GM18873 (cell line): ENCODE measurements around the gene RPUSD1.
"Not testable (repeated sequence)": the region's sequence is repeated elsewhere in the genome, so short reads cannot be mapped to it uniquely, and the experiment has no call there.

Experiments used
- ATAC-seq: cut with Tn5 transposase; IDR thresholded peaks from one replicate; pipeline ENCODE4 v1.9.1; 2021; ENCODE audit warnings: mild to moderate bottlenecking, moderate library complexity, moderate number of reproducible peaks; ENCODE audit not compliant: unreplicated experiment, low FRiP score

RPUSD1 gene, protein sequence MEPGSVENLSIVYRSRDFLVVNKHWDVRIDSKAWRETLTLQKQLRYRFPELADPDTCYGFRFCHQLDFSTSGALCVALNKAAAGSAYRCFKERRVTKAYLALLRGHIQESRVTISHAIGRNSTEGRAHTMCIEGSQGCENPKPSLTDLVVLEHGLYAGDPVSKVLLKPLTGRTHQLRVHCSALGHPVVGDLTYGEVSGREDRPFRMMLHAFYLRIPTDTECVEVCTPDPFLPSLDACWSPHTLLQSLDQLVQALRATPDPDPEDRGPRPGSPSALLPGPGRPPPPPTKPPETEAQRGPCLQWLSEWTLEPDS

DNA sequence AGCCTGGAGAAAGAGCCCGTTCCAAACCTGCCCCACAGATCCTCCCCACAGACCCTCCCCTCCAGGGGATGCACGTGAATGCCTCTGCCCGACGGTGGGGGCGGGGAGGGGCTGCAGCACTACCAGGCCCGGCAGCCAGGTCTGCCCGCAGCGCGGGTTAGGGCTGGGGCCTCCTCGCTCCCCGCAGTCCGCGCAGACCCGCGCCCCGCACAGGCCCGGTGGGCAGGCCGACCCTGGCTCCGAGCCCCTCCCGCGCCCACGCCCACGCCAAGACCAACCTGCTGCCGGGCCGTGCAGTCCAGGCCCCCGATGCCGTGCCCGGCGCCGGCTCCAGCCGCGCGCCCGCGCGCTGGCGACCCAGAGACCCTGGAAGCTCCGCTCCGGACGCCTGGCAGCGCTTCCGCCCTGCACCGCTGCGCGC is at the start of gene RPUSD1:
Gene RPUSD1 (minus strand): TSS at position 404 of the 421 bp plus-strand sequence. CDS start 644 bp downstream, outside the sequence.
- peak; percentile 13 for ATAC-seq

DNA sequence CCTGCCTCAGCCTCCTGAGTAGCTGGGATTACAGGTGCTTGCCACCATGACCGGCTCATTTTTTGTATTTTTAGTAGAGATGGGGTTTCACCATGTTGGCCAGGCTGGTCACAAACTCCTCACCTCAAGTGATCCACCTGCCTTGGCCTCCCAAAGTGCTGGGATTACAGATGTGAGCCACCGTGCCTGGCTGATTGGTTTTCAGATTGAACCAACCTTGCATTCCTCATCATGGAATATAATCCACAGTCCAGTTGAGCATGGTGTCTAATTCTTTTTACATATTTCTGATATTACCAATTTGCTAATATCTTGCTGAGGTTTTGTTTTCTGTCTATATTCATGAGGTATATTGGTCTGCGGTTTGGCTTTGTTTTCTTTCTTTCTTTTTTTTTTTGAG is 48.6 kb upstream of the RPUSD1 start:
- not testable (repeated sequence) for ATAC-seq

DNA sequence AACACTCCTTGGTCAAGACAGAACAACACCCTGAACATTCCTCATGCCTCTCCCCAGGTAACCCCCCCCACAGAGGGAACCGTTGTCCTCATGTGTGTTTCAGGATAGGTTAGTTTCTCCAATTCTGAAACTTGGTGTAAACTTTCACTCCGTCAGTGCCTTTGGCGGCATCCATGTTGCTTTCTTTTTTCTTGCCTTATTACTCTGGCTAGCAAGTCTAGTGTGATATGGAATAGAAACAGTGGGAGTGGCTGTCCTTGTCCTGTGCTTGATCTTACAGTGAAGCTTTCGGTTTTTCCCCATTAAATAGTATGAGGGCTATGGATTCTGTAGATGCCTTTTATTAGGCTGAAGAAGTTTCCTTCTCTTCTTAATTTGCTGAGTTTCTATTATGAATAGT is 48.0 kb upstream of the RPUSD1 start:
- no peak for ATAC-seq

DNA sequence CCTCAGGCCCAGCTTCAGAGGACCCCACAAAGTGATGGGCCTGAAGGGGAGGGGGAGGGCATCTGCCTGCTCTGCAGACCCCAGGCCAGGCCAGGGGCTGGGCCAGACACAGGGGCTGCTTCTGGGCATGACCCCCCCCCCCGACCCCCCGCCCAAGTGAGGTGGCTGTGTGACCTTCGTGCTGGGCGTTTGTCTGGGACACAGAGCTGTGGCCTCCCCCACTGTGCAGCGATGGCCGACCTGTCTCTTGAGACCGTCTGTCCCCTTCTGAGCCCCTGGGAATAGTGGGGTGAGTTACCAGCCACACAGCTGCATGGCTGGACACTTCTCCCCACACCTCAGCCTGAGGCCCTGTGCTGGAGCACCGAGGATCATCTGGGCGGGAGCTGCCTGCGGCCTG is 47.2 kb upstream of the RPUSD1 start:
- ATAC-seq = no peak

DNA sequence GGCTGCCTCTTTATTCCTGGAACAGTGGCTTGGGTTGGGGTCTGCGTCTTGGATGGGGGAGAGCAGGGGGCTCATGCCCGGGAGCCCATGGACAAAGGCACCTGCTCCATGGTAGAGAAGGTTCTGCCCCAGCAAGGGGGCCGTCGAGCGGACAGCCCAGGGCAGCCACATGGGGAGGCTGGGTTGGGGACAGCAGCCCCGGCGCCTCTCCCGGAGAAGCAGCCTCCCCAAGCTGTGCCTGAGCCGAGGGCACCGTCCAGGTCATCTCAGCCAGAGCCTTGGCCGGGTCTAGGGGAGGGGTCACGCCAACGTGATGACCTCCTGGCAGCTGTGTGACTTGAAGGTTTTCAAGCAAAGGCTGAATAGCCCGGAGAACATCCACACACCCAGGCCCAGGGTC is 45.2 kb upstream of the RPUSD1 start:
- ATAC-seq = no peak

DNA sequence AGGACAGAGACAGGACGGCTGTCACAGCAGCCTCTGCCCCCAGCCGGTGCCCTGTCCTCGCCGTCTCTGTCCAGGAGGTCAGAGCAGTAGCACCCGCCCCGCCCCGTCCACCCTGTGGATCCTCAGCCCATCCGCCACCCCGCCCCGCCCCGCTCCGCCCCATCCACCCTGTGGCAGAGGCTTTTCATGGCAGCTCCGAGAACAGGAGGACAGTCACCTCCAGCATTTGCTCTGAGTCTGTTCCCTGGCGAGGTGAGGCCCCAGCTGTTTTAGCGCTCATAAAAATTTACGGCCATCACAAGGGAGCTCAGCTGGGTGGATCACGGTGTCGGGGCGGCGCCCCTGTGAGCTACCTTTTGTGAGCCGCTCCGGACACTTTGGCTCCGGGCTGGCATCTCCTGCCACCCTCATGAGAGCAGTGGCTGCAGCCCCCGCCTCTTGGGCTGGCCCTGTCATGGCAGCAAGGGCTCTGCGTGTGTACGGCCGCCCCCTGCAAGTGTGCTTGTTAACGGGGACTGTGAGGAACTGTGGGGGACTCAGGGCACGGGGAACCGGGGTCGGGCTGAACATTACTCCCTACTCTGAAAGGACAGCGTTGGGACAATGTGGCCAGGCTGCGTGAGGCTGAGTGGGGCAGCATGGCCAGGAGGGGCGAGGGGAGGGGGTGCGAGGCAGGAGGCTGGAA is 44.6 kb upstream of the RPUSD1 start:
- no peak for ATAC-seq

DNA sequence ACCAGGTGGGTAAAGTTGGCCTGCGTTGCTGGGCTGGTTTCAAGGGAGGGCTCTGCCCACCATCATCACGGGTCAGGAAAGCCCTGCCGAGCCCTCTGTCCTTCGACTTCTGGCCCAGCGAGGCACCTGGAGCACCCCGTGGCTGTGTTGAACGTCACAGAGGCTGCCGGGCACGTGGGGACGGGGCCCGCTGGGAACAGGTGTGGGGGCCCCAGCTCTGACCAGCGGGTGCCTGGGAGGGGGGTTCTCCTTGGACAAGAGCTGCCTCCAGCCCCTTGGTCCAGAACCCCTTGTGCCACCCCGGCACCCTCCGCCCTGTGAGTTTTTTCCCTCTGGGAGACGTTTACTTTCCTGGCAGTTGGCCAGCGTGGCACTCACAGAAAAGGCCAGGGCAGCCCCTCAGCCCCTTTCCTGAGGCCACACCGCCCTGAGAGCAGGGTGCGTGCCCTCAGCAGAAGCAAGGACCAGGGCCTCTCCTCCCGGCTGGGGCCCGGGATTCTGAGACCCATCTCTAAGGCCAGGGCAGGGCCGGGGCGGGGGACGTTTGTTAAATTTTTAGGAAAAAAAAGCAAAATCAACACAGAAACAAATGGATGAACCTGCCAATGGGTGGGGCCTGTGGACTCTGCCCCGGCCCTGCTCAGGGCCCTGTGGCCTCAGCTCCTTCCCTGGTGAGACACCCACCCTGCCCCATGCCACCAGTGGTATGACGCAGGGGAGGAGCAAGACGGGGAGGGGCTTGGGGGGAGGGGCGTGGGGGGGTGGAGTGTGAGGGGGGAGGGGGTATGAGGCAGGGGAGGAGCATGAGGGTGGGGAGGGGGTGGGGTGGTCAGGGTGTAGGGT is 43.6 kb upstream of the RPUSD1 start:
- ATAC-seq = no peak

DNA sequence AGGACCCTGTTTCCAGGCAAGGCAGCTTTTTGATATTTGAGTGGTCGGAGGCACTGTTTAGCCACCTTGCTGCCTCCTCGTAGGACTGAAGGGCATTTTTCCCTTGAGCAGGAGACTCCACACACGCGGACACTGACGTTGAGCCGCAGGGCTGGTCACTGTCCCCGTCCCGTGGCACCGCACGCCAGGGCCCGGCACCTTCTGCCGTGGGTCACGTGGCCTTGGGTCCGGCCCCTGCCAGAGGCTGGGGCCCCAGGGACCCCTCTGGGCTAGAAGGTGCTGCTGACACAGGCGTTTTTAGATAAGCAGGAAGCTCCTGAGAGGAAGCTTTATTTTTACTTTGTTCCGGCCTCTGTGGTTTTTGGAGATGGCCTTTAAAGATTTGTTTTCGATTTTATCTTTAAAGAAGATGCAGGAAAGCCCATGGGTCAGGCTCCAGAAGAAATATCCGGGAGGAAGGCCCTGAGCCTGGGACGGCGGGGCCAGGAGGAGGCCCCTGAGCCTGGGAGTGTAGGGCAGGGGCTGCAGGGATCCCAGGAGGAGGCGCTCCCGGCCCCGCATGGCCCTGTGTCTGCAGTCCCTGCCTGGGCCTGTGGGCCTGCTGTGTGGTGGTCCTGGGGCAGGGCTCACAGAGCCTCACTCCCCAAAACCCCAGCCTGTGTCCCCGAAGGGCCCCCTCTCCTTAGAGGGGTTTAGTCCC is 42.8 kb upstream of the RPUSD1 start:
- no peak for ATAC-seq

DNA sequence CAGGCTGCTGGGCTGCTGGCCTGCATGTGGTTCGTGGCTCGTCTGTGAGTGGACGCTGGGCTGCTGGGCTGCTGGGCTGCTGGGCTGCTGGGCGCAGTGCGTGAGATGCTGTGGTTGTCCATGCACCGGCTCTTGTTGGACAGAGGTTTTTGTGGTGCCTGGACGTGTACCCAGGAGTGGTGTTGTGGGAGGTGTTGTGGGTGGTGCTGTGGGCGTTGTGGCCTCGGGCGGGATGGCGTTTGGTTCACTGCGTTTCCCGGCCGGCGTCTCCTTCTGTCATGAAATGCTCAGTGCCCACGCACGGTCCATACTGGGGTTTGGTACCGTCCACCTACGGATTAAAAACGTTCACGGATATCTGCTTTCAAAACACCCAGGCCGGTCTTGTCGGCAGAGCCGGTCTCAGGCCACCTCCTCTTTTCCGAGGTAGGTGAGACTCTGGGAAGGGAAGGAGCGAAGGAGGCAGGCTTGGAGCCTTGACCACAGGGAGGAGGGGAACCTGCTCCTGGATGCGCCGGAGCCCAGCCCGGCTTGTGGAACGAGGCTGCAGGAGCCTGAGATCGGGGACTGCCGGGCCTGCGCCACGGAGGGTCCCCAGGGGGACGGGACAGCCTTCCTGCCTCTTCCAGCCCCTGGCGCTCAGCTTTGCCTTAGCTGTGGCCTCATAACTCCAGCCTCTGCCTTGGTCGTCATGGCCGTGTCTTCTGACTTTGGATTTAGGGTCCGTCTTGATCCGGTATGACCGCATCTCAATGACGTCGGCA is 42.1 kb upstream of the RPUSD1 start:
- no peak for ATAC-seq

DNA sequence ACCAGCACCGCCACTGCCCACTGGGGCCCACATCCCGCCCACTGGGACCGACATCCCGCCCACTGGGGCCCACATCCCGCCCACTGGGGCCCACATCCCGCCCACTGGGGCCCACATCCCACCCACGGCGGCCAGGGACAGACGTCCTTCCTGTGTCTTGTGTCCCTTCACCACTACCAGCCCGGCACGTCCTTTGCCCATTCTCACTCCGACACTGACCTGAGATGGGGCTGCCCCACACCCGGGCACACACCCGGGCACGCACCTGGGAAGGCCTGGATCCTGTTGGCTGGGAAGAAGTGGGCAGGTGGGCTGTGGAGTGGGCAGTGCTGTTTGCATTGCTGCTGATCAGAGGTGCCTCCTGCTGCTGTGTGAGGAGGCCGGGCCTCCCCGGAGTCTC is 40.7 kb upstream of the RPUSD1 start:
- no peak for ATAC-seq

DNA sequence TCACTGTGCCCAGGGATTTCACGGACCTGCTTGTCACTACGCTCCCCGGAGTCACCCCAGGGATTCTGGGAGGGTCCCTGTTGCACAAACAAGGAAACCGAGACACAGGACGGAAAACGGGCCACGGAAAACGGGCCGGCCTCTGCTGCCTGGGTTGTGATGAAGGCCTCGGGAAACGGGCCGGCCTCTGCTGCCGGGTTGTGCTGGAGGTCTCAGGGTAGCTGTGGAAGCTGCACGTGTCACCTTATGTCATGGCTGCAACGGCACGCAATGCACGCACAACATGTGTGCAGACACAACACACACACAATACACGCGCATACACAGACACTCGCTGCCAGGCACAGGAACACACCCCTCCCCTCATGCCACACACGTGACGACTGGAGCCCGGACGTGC is 39.3 kb upstream of the RPUSD1 start:
- ATAC-seq = no peak

DNA sequence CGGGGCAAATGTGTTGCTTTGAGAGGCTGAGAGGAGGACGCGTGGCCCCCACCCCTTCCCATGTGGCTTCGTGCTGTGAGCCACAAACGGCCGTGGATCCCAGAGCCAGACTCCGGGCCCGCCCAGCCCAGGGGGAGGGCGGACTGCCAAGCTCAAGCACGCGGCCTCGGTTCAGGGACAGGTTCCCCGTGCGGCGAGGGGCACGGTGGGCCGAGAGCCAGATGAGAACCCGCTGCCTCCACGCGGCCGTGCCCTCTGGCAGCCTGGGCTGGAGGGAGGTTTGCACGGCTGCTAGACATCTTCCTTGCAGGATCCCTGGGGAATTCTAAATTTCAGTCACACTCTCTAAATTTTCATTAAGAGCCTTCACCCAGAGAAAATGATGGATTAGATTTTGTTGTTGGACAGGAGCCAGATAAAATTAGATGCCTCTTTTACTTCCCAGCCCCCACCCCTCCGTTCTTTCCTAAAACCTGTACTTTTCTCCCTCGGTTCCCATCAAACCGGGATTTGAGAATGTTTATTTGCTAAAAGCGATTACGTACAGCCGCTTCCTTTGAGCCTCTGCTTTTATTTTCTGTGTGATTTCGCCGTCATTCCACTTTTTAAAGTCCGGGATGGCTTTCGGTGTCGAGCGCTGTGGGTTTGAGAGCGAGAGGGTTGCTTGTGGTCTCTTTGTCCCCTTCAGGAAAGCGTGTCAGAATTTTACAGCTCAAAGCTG is 37.3 kb upstream of the RPUSD1 start:
- ATAC-seq = no peak

DNA sequence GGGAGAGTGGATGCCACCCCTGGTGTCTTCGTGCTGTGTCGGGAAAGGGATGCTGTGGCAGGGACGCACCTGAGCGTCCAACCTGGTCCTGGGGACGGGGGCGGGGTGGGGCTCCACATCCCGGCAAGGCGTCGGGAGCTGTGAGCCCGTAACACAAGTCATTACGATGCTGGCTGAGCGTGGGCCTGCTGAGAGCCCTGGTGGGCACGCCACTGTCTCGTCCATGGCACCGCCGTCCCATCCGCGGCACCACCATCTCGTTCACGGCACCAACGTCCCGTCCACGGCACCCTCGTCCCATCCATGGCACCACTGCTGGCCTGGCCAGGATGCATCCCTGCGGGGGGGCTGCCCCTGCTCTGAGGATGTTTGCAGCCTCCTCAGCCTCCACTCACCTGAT is 36.4 kb upstream of the RPUSD1 start:
- no peak for ATAC-seq

DNA sequence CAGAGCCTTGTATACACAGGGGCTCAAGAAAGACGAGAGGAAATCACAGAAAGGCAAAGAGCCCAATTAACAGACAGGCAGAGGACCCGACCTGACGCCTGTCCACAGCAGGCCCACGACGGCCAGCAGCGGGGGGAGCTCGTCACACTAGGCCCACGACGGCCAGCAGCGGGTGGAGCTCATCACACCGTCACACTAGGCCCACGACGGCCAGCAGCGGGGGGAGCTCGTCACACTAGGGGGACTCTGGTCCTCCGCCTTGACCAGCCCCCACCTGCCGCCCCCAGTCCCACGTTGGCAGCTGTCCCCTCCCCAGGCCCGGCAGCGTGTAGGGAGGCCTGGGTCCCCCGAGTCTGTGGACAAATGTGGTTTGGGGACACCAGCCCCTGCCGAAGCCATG is 36.0 kb upstream of the RPUSD1 start:
- no peak for ATAC-seq

DNA sequence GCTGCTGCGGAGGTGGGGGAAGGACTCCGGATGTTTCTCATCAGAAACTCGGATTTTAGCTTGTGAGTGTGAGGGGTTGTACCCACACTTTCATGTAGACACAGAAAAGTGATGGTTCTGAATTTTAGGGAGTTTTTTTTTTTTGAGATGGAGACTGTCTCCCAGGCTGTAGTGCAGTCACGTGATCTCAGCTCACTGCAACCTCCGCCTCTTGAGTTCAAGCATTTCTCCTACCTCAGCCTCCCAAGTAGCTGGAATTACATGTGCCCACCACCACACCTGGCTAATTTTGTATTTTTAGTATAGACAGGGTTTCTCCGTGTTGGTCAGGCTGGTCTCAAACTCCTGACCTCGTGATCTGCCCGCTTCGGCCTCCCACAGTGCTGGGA is 34.7 kb upstream of the RPUSD1 start:
- no peak for ATAC-seq

DNA sequence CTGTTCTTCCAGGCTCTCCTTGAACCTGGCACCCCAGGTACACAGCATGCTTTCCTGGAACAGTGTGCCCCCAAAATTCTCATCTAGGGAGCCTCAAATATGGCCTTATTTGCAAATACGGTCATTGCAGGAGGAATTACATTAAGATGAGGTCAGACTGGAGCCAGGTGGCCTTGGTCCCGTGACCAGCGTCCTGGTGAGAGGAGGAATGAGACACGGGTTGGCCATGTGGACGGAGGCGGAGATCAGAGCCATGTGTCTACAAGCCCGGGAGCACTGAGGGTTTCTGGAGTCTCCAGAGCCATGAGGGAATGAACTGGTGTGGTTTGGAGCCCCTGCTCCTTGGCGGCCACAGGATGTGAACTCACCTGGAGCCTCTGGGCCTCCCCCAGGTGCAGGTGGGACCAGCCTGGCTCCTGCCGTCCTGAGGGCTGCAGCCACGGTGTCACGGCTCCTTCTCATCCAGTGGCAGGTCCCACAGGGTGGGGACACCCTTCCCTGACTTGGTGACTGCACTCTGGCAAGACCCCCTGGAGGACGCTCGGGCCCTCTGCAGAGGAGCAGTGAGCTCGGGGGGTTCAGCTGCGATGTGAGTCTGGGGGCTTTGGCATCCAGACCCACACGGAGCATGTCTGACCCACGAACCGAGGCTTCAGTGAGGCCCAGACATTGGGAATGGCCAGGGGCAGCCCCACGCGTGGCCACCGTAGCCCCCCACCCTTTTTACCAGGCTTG is 34.2 kb upstream of the RPUSD1 start:
- ATAC-seq = no peak

DNA sequence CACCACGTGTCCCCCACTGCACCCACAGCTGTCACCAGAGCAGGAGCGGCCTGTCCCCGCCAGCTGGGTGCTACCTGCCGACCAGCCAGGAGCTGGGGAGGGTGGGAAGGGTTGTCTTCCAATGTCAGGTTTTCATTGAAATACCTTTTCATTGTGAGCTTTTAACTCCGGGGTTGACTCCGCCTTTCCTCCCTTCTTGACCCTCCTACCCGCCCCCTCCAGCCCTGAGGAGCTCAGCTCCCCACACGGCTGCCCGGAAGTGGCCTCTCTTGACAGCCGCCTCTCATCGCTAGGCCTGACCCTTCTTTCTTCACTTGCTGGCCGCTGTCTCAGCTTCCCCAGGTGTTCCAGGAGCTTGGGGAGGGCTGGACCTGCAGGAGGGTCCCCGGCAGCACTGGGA is 33.6 kb upstream of the RPUSD1 start:
- no peak for ATAC-seq

DNA sequence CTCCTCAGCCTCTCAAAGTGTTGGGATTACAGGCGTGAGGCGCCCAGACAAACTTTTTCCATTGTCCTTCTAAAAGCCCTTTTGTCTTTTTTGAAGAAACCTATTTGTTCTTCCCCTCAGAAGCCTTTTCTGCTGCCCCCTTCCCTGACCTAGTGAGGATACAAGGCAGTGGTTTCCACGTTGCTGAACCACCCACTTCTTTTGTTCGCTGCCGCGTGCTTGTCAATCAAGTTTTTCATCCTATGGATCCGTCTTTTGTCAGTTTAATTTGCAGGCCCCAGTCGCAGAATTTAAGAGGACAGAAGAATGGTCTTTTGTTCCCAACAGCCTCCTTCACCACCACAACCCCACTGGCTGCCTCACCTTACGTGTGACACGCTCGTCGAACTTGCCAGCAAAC is 32.6 kb upstream of the RPUSD1 start:
- no peak for ATAC-seq

DNA sequence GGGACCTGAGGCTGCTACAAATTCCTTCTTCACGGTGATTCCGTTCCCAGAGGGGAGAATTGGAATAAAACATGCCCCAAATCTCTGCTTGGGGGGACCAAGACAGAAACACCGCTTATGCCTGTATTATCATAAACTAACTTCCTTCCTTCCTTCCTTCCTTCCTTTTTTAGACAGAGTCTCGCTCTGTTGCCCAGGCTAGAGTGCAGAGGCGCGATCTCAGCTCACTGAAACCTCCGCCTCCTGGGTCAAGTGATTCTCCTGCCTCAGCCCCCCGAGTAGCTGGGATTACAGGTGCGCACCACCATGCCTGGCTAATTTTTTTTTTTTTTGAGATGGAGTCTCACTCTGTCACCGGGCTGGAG is 31.8 kb upstream of the RPUSD1 start:
- not testable (repeated sequence) for ATAC-seq
